ENCODE data around the gene SMIM45.

DNA sequence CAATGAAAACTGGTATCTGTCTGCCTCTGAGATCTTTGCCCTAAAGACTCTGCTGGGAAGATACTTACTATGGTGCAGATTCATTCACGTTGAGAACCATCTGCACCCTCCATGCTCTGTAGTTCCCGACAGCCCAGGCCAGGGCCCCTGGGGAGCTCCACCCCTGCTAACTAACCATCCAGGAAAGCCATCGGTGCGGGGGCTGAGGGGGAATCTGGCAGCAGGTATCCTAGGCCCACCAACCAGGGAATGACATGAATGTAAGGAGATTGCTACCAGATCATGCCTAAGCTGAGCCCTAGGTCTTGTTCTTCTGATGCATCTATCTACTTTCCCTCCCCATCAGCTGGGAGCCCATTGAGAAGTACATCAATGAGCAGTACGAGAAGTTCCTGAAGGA, 35.3 kb downstream of the SMIM45 start:
- TF ChIP-seq, protein P1, sequence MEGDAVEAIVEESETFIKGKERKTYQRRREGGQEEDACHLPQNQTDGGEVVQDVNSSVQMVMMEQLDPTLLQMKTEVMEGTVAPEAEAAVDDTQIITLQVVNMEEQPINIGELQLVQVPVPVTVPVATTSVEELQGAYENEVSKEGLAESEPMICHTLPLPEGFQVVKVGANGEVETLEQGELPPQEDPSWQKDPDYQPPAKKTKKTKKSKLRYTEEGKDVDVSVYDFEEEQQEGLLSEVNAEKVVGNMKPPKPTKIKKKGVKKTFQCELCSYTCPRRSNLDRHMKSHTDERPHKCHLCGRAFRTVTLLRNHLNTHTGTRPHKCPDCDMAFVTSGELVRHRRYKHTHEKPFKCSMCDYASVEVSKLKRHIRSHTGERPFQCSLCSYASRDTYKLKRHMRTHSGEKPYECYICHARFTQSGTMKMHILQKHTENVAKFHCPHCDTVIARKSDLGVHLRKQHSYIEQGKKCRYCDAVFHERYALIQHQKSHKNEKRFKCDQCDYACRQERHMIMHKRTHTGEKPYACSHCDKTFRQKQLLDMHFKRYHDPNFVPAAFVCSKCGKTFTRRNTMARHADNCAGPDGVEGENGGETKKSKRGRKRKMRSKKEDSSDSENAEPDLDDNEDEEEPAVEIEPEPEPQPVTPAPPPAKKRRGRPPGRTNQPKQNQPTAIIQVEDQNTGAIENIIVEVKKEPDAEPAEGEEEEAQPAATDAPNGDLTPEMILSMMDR (IDR thresholded peaks at IDR 0.05; ENCODE audit: extremely low read depth in 1 of 2, insufficient read depth in 1 of 2, low read depth in 1 of 2, low read length in 2 of 2), result no peak
- no peak for TF ChIP-seq POLR2A (IDR thresholded peaks at IDR 0.05; ENCODE audit: low read depth, low read length)

Data from endothelial cell of umbilical vein (primary cell).